Subcutaneous adipose tissue (tissue), 4 donors: Measurements from ENCODE around the gene ZBTB20. TPM values are rescaled to one million over a fixed set of nuclear protein-coding genes. Genes with fewer than 3 reads are reported as not detected.

Source experiments
- total RNA-seq, 4 donors: library from RNA; depleted of rRNA; stranded (reverse); fragments of >200 nt; gene quantifications; one replicate each; pipeline ENCODE4 v1.1.0, GENCODE V29; 2016
- TF ChIP-seq, protein P1 (sequence below): fragments of 450-650 bp; IDR thresholded peaks from one replicate; pipeline ENCODE4 v1.5.1; 2016; ENCODE audit warnings: low read depth, mild to moderate bottlenecking, control low read depth, antibody characterized with exemption, moderate library complexity

Gene ZBTB20
- total RNA-seq, 4 donors from 2014 or later, result 60.3 to 93.4 (median 69.1) TPM

DNA sequence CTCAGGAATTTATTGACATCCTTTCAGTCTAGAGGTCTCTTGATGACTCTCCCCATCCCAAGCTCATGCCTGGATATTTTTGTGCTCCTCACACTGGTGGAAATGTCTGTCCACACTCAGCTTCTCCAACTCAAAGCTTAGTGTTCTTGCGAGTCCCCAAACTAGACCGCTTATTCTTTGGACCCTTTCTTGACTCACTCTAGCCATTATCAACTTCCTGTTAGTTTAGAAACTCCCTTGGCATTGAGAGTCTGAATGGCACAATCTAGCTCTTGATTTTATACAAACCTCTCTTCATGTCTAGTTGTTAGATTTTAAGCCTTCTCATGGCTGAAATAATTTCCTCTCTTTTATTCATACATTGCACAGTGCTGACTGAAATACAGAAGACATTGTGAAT, 833.7 kb downstream of the ZBTB20 start:
- TF ChIP-seq, protein P1, sequence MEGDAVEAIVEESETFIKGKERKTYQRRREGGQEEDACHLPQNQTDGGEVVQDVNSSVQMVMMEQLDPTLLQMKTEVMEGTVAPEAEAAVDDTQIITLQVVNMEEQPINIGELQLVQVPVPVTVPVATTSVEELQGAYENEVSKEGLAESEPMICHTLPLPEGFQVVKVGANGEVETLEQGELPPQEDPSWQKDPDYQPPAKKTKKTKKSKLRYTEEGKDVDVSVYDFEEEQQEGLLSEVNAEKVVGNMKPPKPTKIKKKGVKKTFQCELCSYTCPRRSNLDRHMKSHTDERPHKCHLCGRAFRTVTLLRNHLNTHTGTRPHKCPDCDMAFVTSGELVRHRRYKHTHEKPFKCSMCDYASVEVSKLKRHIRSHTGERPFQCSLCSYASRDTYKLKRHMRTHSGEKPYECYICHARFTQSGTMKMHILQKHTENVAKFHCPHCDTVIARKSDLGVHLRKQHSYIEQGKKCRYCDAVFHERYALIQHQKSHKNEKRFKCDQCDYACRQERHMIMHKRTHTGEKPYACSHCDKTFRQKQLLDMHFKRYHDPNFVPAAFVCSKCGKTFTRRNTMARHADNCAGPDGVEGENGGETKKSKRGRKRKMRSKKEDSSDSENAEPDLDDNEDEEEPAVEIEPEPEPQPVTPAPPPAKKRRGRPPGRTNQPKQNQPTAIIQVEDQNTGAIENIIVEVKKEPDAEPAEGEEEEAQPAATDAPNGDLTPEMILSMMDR, result no peak

DNA sequence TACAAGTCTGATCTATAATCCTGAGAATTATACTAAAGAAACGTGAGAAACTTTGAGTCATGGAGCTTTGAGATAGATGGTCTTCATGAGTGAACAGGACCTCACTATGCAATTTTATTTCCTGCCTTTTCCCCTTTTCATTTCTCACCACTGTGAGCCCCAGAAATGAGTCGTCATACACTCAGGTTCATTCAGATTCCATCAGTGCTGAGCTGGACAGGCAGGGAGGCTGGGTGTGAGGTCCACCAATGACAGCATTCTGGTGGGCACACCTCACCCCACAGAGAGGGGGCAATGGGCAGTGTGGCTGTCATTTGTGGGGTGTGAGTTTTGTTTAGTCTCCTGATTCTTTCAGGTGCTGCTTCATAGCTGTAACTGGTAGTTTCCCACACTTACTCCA, 836.4 kb downstream of the ZBTB20 start:
- TF ChIP-seq, protein P1, result no peak

DNA sequence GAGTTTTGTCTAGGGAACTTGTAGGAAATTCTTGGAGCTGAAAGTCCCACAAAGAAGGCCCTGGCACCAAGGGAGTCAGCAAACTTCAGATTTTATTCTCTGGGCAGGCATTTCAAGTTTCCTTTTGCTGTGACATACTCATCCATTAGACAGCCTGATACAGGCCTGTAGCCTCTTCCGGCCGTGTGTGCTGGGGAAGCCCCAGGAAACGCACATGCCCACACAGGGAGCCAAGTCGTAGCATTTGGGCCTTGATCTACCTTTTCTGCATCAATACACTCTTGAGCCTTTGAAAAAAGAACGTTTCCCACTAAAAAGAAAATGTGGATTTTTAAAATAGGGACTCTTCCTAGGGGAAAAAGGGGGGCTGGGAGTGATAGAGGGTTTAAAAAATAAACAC, 838.3 kb downstream of the ZBTB20 start:
- TF ChIP-seq, protein P1, result no peak

DNA sequence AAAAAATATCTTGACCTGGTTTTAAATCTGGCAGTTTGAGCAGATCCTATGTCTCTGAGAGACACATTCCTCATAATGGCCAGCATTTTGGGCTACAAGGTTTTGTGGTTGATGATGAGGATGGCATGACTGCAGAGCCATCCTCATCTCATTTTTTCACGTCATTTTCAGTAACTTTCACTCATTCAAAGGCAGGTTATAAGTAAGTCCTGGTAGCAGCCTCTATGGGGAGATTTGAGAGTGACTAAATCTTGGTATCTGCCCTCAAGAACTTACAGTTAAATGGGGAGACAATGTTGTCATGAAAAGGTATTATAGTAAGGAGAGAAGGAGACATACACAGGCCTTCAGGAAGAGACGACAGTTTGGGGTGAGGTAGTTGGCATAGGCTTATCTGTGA, 838.7 kb downstream of the ZBTB20 start:
- TF ChIP-seq, protein P1, result no peak

DNA sequence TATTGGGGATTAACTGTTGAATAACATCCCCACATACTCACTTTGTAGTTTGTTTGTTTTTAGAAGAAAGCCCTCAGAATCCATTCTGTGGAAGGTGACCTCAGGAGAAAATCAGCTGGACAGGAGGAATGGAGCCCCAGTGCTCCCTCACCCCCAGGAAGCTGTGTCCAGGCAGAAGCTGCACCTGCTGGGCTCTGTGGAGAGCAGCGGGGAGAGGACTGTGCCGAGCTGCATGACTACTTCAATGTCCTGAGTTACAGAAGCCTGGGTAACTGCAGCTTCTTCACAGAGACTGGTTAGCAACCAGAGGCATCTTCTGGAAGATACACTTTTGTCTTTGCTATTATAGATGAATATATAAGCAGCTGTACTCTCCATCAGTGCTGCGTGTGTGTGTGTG, 839.3 kb downstream of the ZBTB20 start:
- TF ChIP-seq, protein P1, result no peak

DNA sequence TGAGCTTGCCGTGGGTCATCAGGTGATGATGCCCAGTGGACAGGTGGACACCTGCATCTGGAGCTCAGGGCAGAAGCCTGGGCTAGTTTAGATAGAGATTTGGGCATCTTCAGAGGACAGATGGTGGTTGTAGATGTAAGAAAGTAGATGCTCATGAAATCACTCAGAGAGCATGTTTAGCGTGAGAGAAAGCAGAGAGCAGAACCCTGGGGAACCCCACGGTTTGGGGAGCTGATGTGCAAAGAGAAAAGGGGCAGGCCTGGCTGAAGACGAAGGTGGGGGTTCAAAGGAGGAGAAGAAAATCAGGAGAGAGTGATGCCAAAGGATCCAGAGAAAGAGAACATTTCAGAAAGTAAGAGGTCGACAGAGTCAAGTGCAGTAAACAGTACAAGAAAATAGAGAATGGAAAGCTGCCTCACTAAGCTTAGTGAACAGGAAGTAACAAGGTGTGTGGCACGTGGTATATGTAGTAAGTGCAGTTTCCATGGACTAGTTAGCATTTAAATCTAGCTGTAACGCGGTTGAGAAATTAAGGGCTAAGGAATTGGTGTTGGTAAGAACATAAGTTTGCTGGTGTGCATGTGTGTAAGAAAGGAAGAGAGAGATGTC, 839.8 kb downstream of the ZBTB20 start:
- TF ChIP-seq, protein P1, result no peak

DNA sequence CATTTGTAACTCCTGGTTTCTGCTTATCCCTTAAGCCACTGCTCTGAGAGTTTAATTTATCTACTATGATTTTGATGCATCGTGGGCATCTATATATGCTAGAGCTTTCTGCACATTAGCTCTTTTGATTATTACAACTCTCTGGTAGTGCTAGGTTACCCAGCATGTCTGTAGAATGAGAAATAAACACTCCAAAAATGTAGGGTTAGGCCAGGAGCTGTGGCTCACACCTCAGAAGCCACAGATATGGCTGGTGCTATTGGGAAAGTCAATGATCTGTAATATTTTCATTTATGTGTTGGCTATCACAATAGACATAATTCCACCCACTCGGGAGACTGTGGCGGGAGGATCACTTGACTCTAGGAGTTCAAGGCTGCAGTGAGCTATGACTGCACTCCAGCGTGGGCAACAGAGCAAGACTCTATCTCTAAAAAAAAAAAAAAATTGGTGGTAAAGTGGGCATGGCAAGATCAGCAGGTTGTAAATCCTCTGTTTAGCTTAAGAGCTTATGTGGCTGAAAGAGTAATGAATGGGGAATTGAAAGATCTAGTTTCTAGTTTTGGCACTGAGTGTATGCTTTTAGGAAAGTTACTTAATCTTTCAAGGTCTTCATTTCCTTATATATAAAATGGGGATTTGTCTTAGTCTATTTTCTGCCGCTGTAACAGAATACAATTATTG, 847.0 kb downstream of the ZBTB20 start:
- TF ChIP-seq, protein P1, result no peak
